Measurements from ENCODE around the gene ACOXL. TPM values are rescaled to one million over a fixed set of nuclear protein-coding genes. Genes with fewer than 3 reads are reported as not detected.
A peak's percentile ranks its signal among the peaks of the same experiment; 100 is the strongest.

Gene ACOXL
- total RNA-seq, 2 experiments from 2014 or later: 0.14 to 0.56 TPM

- POLR2A ChIA-PET: no interaction called here
- intact Hi-C loops (cut with micrococcal nuclease): no loop called here
Observed at GRCh38 chr2:110941226-110941625, 208.9 kb downstream of the ACOXL start.

GRCh38 chr2:110943070-110943634, 210.8 kb downstream of the ACOXL start:
- Mint-ChIP-seq H3K27ac (no peak overlapping the region), H3K27me3 (no peaks in the 10 kb centered on the region), H3K4me3 (no peak overlapping the region), H3K9me3 (peaks cover 4% of the 10 kb centered on the region), H3K4me1 (ENCODE audit: low read depth) (no peaks in the 10 kb centered on the region), H3K36me3 (ENCODE audit: low read depth) (no peaks in the 10 kb centered on the region)
- POLR2A ChIA-PET: no interaction called here
- CTCF ChIA-PET: no interaction called here
- DNase-seq (no peak), ATAC-seq (no peak)
- TF ChIP-seq CTCF (IDR thresholded peaks at IDR 0.05): peak; percentile 11
- intact Hi-C loops (cut with micrococcal nuclease): no loop called here

More at GRCh38 chr2:110941226-110941625, 208.9 kb downstream of the ACOXL start:
- TF ChIP-seq CTCF (IDR thresholded peaks at IDR 0.05): no peak
- peaks cover 4% of the 10 kb centered on the region for H3K9me3 Mint-ChIP-seq
- H3K27me3 Mint-ChIP-seq: no peaks in the 10 kb centered on the region
- H3K36me3 Mint-ChIP-seq (ENCODE audit: low read depth): no peaks in the 10 kb centered on the region
- H3K27ac Mint-ChIP-seq: no peak overlapping the region
- H3K4me3 Mint-ChIP-seq: no peak overlapping the region
- CTCF ChIA-PET: no interaction called here
- H3K4me1 Mint-ChIP-seq (ENCODE audit: low read depth): no peaks in the 10 kb centered on the region
- no peak for DNase-seq
- no peak for ATAC-seq

GRCh38 chr2:110946902-110947301, 214.5 kb downstream of the ACOXL start:
- H3K27ac Mint-ChIP-seq: no peak overlapping the region
- no peak overlapping the region for H3K4me3 Mint-ChIP-seq
- ChIA-PET POLR2A (no interaction called here), CTCF (interaction anchor here (0.9 kb wide), 1 partner anchor 13 kb away, joined by 4 read pairs; no protein-coding TSS in a partner anchor)
- DNase-seq (no peak), ATAC-seq (no peak)
- H3K27me3 Mint-ChIP-seq: no peaks in the 10 kb centered on the region
- intact Hi-C loops (cut with micrococcal nuclease): no loop called here
- TF ChIP-seq CTCF (IDR thresholded peaks at IDR 0.05): no peak
- H3K4me1 Mint-ChIP-seq (ENCODE audit: low read depth): no peaks in the 10 kb centered on the region
- H3K9me3 Mint-ChIP-seq: peaks cover 4% of the 10 kb centered on the region
- H3K36me3 Mint-ChIP-seq (ENCODE audit: low read depth): no peaks in the 10 kb centered on the region

- Mint-ChIP-seq H3K4me3 (no peak overlapping the region), H3K27ac (no peak overlapping the region), H3K27me3 (no peaks in the 10 kb centered on the region), H3K4me1 (ENCODE audit: low read depth) (no peaks in the 10 kb centered on the region), H3K36me3 (ENCODE audit: low read depth) (no peaks in the 10 kb centered on the region), H3K9me3 (peaks cover 4% of the 10 kb centered on the region)
- ChIA-PET POLR2A (no interaction called here), CTCF (interaction anchor here (0.9 kb wide), 1 partner anchor 11 kb away, joined by 4 read pairs; no protein-coding TSS in a partner anchor)
- DNase-seq: no peak
- TF ChIP-seq CTCF (IDR thresholded peaks at IDR 0.05): no peak
- intact Hi-C loops (cut with micrococcal nuclease): no loop called here
- ATAC-seq: no peak
Observed at GRCh38 chr2:110948027-110948674, 215.8 kb downstream of the ACOXL start.

GRCh38 chr2:110950281-110950680, 217.9 kb downstream of the ACOXL start:
- ChIA-PET CTCF (no interaction called here), POLR2A (no interaction called here)
- H3K4me3 Mint-ChIP-seq: no peak overlapping the region
- peaks cover 2% of the 10 kb centered on the region for H3K27me3 Mint-ChIP-seq
- no peaks in the 10 kb centered on the region for H3K4me1 Mint-ChIP-seq (ENCODE audit: low read depth)
- DNase-seq: no peak
- H3K9me3 Mint-ChIP-seq: peaks cover 4% of the 10 kb centered on the region
- intact Hi-C loops (cut with micrococcal nuclease): no loop called here
- TF ChIP-seq CTCF (IDR thresholded peaks at IDR 0.05): no peak
- H3K36me3 Mint-ChIP-seq (ENCODE audit: low read depth): no peaks in the 10 kb centered on the region
- no peak overlapping the region for H3K27ac Mint-ChIP-seq
- ATAC-seq: no peak

Data from activated CD8-positive, alpha-beta T cell treated with anti-CD3 and anti-CD28 coated beads for 36 hours (primary cell).